NK-92 treated with Interleukin-12 subunit alpha and Interleukin-12 subunit beta, amount 100 ng/mL, for 24 hours (cell line): ENCODE data around the gene SH3GLB1.

ENCODE experiments used
- DNase-seq: peaks from one replicate; lab custom pipeline; 2025; lab: John Stamatoyannopoulos, UW

The SH3GLB1 gene

GRCh38 chr1:86773341-86774288, 69.2 kb downstream of the SH3GLB1 start:
- no peak for DNase-seq

GRCh38 chr1:86774305-86775295, 70.2 kb downstream of the SH3GLB1 start:
- DNase-seq: peak; percentile 87

- no peak for DNase-seq
Observed at GRCh38 chr1:86775395-86775794, 71.0 kb downstream of the SH3GLB1 start.

GRCh38 chr1:86776108-86776507, 71.7 kb downstream of the SH3GLB1 start:
- no peak for DNase-seq

- DNase-seq: no peak
Observed at GRCh38 chr1:86778569-86779239, 74.3 kb downstream of the SH3GLB1 start.

- no peak for DNase-seq
Observed at GRCh38 chr1:86779308-86780191, 75.2 kb downstream of the SH3GLB1 start.

GRCh38 chr1:86782482-86782881, 78.1 kb downstream of the SH3GLB1 start:
- DNase-seq: no peak

GRCh38 chr1:86787621-86788020, 83.2 kb downstream of the SH3GLB1 start:
- no peak for DNase-seq

- no peak for DNase-seq
Observed at GRCh38 chr1:86788300-86789206, 84.2 kb downstream of the SH3GLB1 start.

GRCh38 chr1:86795316-86795715, 90.9 kb downstream of the SH3GLB1 start:
- no peak for DNase-seq
